Tibial artery (tissue), 4 donors: Measurements from ENCODE around the gene SLC1A4.

Source experiments
- DNase-seq, 2 donors: peaks; one replicate each; pipeline ENCODE4 v3.0.0-alpha.2; 2019
- H3K27ac ChIP-seq, 2 donors: fragments of 200-600 bp; sonication (generic) in 1 of 2; 1 replicate in 1 of 2; 2 replicates in 1 of 2; pipeline ENCODE4 v1.5.1; 2018 to 2019; ENCODE audit warnings: mild to moderate bottlenecking in 1 of 2
- H3K27me3 ChIP-seq, 2 donors: fragments of 200-600 bp; sonication (generic) in 1 of 2; one replicate each; pipeline versions ENCODE4 v1.5.1 to v1.6.0; 2016 to 2019
- H3K36me3 ChIP-seq, 3 donors: fragments of 200-600 bp; sonication (generic) in 2 of 3; one replicate each; pipeline ENCODE4 v1.5.1; 2016 to 2019; ENCODE audit warnings: mild to moderate bottlenecking in 2 of 3
- H3K4me1 ChIP-seq, 4 donors: fragments of 200-600 bp; sonication (generic) in 2 of 4; 1 replicate in 3 of 4; 2 replicates in 1 of 4; pipeline ENCODE4 v1.5.1; 2016 to 2019
- H3K4me3 ChIP-seq, 2 donors: fragments of 200-600 bp; sonication (generic) in 1 of 2; 1 replicate in 1 of 2; 2 replicates in 1 of 2; pipeline ENCODE4 v1.5.1; 2018 to 2019; ENCODE audit warnings: mild to moderate bottlenecking in 2 of 2
- H3K9me3 ChIP-seq, 3 donors: fragments of 200-600 bp; sonication (generic) in 1 of 3; one replicate each; pipeline ENCODE4 v1.5.1; 2016 to 2019
- CTCF ChIP-seq, 2 experiments: fragments of 200-600 bp in 1 of 2; fragments of 450-650 bp in 1 of 2; IDR thresholded peaks; one replicate each; pipeline ENCODE4 v1.5.1; 2017 to 2019; ENCODE audit warnings: antibody characterized with exemption in 2 of 2, mild to moderate bottlenecking in 1 of 2, moderate library complexity in 1 of 2
- intact Hi-C: fragments of 100-400 bp; cut with DNase I; formaldehyde crosslinking; loops from one replicate; pipeline ENCODE4 v1.15.0; 2023; ENCODE audit warnings: low total_unique reads

The SLC1A4 gene

GRCh38 chr2:65035351-65035943 is 46.2 kb downstream of the SLC1A4 start:
- H3K27me3 ChIP-seq: no peaks in the 10 kb centered on the region
- no peak for DNase-seq
- no peak overlapping the region for H3K27ac ChIP-seq
- intact Hi-C loops: no loop called here
- H3K9me3 ChIP-seq: no peaks in the 10 kb centered on the region
- peaks cover 0 to 13% (median 4%) of the 10 kb centered on the region in 4 donors for H3K4me1 ChIP-seq
- no peak overlapping the region for H3K4me3 ChIP-seq
- no peaks in the 10 kb centered on the region for H3K36me3 ChIP-seq
- TF ChIP-seq CTCF (IDR thresholded peaks at IDR 0.05): no peak

DNA sequence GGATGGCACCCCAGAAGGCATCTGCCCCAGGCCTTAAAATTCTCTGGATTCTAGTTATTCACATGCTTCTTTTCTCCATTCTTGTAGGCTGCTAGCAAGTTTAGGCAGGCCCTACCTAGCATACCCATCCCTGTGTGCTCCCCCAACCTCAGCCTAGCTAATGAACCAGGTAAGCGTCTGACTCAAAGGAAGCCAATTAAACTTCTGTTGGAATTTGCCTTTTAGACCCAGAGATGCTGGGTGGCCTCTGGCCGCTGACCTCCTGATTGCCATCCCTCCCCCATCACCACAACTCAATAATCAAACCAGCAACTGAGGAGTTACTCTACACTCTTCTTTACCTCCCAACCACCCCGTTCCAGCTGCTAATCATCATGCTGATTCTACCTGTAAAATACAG is 48.0 kb downstream of the SLC1A4 start:
- Histone ChIP-seq H3K9me3 (no peaks in the 10 kb centered on the region), H3K4me3 (no peak overlapping the region), H3K27ac (no peak overlapping the region), H3K36me3 (no peaks in the 10 kb centered on the region), H3K4me1 (peaks cover 0 to 7% (median 5%) of the 10 kb centered on the region in 4 donors), H3K27me3 (no peaks in the 10 kb centered on the region)
- DNase-seq: no peak
- no peak for TF ChIP-seq CTCF (IDR thresholded peaks at IDR 0.05)
- intact Hi-C loops: no loop called here

GRCh38 chr2:65039640-65040039 is 50.4 kb downstream of the SLC1A4 start:
- H3K27me3 ChIP-seq: no peaks in the 10 kb centered on the region
- DNase-seq: peak in 1 of 2 donors; percentile 15
- no peaks in the 10 kb centered on the region for H3K36me3 ChIP-seq
- H3K4me1 ChIP-seq: peaks cover 0 to 7% (median 4%) of the 10 kb centered on the region in 4 donors
- no peak overlapping the region for H3K27ac ChIP-seq
- H3K9me3 ChIP-seq: no peaks in the 10 kb centered on the region
- intact Hi-C loops: loop anchor here (2.0 kb wide), 1 partner anchor 127 kb away; no protein-coding TSS in a partner anchor
- no peak for TF ChIP-seq CTCF (IDR thresholded peaks at IDR 0.05)
- no peak overlapping the region for H3K4me3 ChIP-seq

- H3K27ac ChIP-seq: no peak overlapping the region
- DNase-seq: peak; percentile 91 to 92
- H3K4me3 ChIP-seq: peak overlapping the region; percentile 9 to 24
- H3K4me1 ChIP-seq: peaks cover 0 to 7% (median 4%) of the 10 kb centered on the region in 4 donors
- H3K9me3 ChIP-seq: no peaks in the 10 kb centered on the region
- peak; percentile 94 to 96 for TF ChIP-seq CTCF (IDR thresholded peaks at IDR 0.05)
- no peaks in the 10 kb centered on the region for H3K36me3 ChIP-seq
- H3K27me3 ChIP-seq: no peaks in the 10 kb centered on the region
- intact Hi-C loops: loop anchor here (2.0 kb wide), 1 partner anchor 128 kb away; no protein-coding TSS in a partner anchor
Observed at GRCh38 chr2:65040400-65041261, 51.4 kb downstream of the SLC1A4 start.

DNA sequence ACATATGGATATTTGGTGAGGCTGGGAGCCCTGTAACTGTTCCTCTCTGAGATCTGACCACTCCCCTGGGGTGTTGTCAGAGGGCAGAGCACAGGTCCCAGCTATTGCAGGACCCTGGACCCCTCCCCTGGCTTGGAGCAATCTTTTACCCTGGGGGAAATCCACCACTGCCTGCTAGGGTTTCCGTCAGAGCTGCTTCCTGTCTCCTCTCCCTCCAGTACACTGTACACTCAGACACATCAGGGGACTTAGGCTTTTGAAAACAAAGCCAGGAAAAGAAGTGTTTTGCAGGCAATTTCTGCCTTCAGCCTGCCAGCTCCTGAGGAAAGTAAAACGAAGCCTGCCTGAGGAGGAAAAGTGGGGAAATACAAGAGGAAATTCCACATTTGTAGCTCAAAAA is 53.8 kb downstream of the SLC1A4 start:
- no peaks in the 10 kb centered on the region for H3K36me3 ChIP-seq
- H3K27me3 ChIP-seq: no peaks in the 10 kb centered on the region
- intact Hi-C loops: no loop called here
- H3K4me3 ChIP-seq: no peak overlapping the region
- no peak overlapping the region for H3K27ac ChIP-seq
- no peak for DNase-seq
- TF ChIP-seq CTCF (IDR thresholded peaks at IDR 0.05): no peak
- H3K4me1 ChIP-seq: peaks cover 0 to 7% (median 4%) of the 10 kb centered on the region in 4 donors
- no peaks in the 10 kb centered on the region for H3K9me3 ChIP-seq
